Activated naive CD8-positive, alpha-beta T cell (primary cell): Measurements from ENCODE around the gene NOS2.
"Not testable (repeated sequence)": the region's sequence is repeated elsewhere in the genome, so short reads cannot be mapped to it uniquely, and the experiment has no call there.

Source experiments
- H3K27ac Mint-ChIP-seq: one replicate; pipeline ENCODE4 v1.8.0; 2021; ENCODE audit warnings: mixed read lengths
- H3K27me3 Mint-ChIP-seq: one replicate; pipeline ENCODE4 v1.8.0; 2021; ENCODE audit warnings: mixed read lengths
- H3K36me3 Mint-ChIP-seq: one replicate; pipeline ENCODE4 v1.8.0; 2021; ENCODE audit warnings: mixed read lengths
- H3K4me1 Mint-ChIP-seq: one replicate; pipeline ENCODE4 v1.8.0; 2021; ENCODE audit warnings: low read depth, mixed read lengths
- H3K4me3 Mint-ChIP-seq: one replicate; pipeline ENCODE4 v1.8.0; 2021; ENCODE audit warnings: mild to moderate bottlenecking, mixed read lengths
- H3K9me3 Mint-ChIP-seq: one replicate; pipeline ENCODE4 v1.8.0; 2021; ENCODE audit warnings: low read depth, mixed read lengths

NOS2 gene

GRCh38 chr17:27800522-27800921 lies at the start of gene NOS2:
Gene NOS2, minus strand, starts transcription at chr17:27800529. Its CDS starts 1,720 bp downstream, at chr17:27798809.
- Mint-ChIP-seq H3K36me3 (no peaks in the 10 kb centered on the region), H3K27me3 (peaks cover 15% of the 10 kb centered on the region), H3K27ac (no peak within 1 kb of the TSS), H3K4me1 (peaks cover 3% of the 10 kb centered on the region), H3K4me3 (no peak within 1 kb of the TSS), H3K9me3 (no peaks in the 10 kb centered on the region)

DNA sequence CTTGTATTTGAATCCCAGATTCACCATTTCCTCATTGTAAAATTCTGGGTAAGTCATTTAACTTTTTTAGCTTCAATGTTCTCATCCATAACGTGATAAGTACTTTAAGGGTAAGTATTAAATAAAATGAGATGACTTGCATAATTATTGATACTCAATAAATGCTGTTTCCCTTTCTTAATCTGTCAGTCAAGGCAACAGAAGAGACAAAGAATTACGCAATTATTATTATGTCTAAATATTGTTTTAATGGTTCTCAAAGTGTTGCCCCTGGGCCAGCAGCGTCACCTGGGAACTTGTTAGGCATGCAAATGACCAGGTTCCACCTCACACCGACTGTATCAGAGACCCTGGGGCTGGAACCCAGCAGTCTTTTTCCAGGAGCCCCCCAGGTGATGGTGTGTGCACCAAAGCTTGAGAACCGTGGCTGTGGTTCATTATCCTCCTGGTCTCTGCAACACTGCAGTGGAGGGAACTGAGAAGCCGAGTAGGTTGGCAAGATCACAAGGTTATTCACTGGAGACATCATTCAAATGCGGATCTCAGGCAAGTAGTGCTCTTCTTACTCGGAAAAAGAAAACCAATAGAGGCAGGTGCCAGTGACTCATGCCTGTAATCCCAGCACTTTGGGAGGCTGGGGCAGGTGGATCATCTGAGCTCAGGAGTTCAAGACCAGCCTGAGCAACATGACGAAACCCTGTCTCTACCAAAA lies 49.3 kb upstream of the NOS2 start:
- Mint-ChIP-seq H3K27me3 (no peaks in the 10 kb centered on the region), H3K4me1 (peaks cover 18% of the 10 kb centered on the region), H3K27ac (no peak overlapping the region), H3K4me3 (no peak overlapping the region), H3K9me3 (no peaks in the 10 kb centered on the region), H3K36me3 (peaks cover 2% of the 10 kb centered on the region)

DNA sequence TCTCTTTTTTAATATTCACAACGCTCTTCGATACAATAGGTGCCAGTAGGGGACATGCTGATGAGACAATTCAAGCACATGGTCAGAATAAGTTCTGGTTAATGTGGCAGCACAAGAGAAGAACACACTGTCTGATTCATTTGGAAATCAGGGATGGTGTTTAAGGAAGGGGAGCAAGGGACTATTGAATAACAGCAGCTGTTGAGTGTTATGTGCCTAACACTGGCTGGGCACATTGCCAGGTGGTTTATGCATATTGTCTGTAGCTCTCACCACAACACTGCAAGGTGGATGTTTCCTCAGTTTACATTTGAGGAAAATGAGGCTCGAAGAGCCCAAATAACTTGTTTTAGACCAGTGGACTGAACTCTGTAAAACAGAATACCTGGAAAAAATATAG lies 48.6 kb upstream of the NOS2 start:
- H3K9me3 Mint-ChIP-seq = no peaks in the 10 kb centered on the region
- H3K4me3 Mint-ChIP-seq = no peak overlapping the region
- H3K27me3 Mint-ChIP-seq = no peaks in the 10 kb centered on the region
- H3K4me1 Mint-ChIP-seq = peaks cover 18% of the 10 kb centered on the region
- no peak overlapping the region for H3K27ac Mint-ChIP-seq
- H3K36me3 Mint-ChIP-seq = no peaks in the 10 kb centered on the region

DNA sequence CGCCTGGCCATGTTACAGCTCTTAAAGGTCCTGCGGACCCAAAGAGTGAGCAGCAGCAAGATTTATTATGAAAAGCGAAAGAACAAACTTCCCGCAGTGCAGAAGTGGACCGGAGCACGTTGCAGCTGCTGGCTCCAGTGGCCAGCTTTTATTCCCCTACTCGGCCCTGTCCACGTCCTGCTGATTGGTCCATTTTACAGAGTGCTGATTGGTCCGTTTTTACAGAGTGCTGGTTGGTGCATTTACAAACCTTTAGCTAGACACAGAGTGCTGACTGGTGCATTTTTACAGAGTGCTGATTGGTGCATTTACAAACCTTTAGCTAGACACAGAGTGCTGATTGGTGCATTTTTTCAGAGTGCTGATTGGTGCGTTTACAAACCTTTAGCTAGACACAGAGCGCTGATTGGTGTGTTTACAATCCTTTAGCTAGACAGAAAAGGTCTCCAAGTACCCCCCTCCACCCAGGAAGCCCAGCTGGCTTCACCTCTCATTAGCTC lies 46.5 kb upstream of the NOS2 start:
- H3K9me3 Mint-ChIP-seq, H3K27me3 Mint-ChIP-seq, H3K36me3 Mint-ChIP-seq: not testable (repeated sequence)
- peak overlapping the region; percentile 65 for H3K4me3 Mint-ChIP-seq
- H3K4me1 Mint-ChIP-seq = peaks cover 18% of the 10 kb centered on the region
- H3K27ac Mint-ChIP-seq = peak overlapping the region; percentile 51

DNA sequence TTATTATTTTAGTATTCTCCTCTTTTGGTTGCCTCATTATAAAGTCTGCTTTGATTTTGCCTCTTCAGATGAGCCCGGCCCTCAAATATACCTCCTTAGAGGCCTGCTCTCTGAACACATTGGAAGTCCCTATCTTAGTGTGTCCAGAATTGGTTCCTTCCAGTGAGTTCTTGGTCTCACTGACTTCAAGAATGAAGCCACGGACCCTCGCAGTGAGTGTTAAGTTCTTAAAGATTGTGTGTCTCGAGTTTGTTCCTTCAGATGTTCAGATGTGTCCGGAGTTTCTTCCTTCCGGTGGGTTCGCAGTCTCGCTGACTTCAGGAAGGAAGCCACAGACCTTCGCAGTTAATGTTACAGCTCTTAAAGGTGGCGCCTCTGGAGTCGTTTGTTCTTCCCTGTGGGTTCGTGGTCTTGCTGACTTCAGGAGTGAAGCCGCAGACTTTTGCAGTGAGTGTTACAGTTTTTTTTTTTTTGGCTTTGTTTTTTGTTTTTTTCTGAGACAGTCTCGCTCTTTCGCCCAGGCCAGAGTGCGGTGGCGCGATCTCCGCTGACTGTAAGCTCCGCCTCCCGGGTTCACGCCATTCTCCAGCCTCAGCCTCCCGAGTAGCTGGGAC lies 45.8 kb upstream of the NOS2 start:
- no peaks in the 10 kb centered on the region for H3K9me3 Mint-ChIP-seq
- H3K4me3 Mint-ChIP-seq = peak overlapping the region; percentile 65
- no peaks in the 10 kb centered on the region for H3K27me3 Mint-ChIP-seq
- H3K27ac Mint-ChIP-seq = peak overlapping the region; percentile 51
- no peaks in the 10 kb centered on the region for H3K36me3 Mint-ChIP-seq
- peaks cover 18% of the 10 kb centered on the region for H3K4me1 Mint-ChIP-seq

DNA sequence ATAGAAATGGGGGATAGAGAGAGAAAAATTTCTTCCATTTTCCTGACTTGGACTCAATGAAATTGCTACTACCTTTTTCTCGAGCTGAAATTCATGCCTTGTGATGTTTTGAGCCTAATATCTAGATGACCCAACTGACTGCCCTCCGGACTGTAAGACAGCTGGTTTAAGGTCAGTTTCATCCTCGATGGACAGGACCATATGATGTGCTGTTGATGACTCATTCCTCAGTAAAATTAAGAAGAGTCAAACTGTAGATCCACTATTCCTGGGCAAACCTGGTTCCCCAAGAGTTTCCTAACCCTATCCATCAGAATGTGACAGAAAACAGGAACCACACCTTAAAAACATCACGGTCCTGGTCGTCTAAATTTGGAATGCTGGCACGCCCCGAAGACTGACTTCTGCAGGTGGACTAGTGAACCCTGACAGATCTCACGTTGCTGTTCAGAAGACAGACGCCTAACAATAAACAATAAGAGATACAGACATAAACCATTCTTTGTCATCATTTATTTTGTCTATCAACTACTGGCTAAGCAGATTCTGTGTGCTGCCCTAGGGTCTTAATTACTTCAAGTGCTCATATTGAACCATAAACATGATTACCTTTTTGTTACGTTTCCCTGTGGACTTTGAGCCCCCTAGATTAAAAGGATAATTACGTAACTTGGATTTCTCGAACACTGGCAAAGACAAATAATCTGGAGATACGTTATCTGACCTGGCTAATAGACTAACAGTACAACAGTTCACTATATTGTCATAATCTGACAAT lies 45.1 kb upstream of the NOS2 start:
- no peaks in the 10 kb centered on the region for H3K27me3 Mint-ChIP-seq
- peaks cover 18% of the 10 kb centered on the region for H3K4me1 Mint-ChIP-seq
- peak overlapping the region; percentile 9 for H3K4me3 Mint-ChIP-seq
- H3K36me3 Mint-ChIP-seq = no peaks in the 10 kb centered on the region
- peak overlapping the region; percentile 51 for H3K27ac Mint-ChIP-seq
- H3K9me3 Mint-ChIP-seq = no peaks in the 10 kb centered on the region

GRCh38 chr17:27840688-27841087 lies 40.4 kb upstream of the NOS2 start:
- Mint-ChIP-seq H3K4me3 (no peak overlapping the region), H3K27me3 (no peaks in the 10 kb centered on the region), H3K4me1 (peaks cover 3% of the 10 kb centered on the region), H3K36me3 (no peaks in the 10 kb centered on the region), H3K27ac (no peak overlapping the region), H3K9me3 (no peaks in the 10 kb centered on the region)

- H3K27me3 Mint-ChIP-seq, H3K4me1 Mint-ChIP-seq, H3K27ac Mint-ChIP-seq, H3K36me3 Mint-ChIP-seq, H3K9me3 Mint-ChIP-seq, H3K4me3 Mint-ChIP-seq: not testable (repeated sequence)
Measured at GRCh38 chr17:27840406-27840678, 40.0 kb upstream of the NOS2 start.

GRCh38 chr17:27839571-27840405 lies 39.5 kb upstream of the NOS2 start:
- not testable (repeated sequence) for H3K27me3 Mint-ChIP-seq, H3K4me3 Mint-ChIP-seq, H3K9me3 Mint-ChIP-seq, H3K4me1 Mint-ChIP-seq, H3K36me3 Mint-ChIP-seq, H3K27ac Mint-ChIP-seq

- not testable (repeated sequence) for H3K27me3 Mint-ChIP-seq, H3K27ac Mint-ChIP-seq, H3K36me3 Mint-ChIP-seq, H3K4me3 Mint-ChIP-seq, H3K9me3 Mint-ChIP-seq, H3K4me1 Mint-ChIP-seq
Measured at GRCh38 chr17:27838607-27839006, 38.3 kb upstream of the NOS2 start.

GRCh38 chr17:27837769-27838168 lies 37.4 kb upstream of the NOS2 start:
- not testable (repeated sequence) for H3K4me1 Mint-ChIP-seq, H3K36me3 Mint-ChIP-seq, H3K27ac Mint-ChIP-seq, H3K9me3 Mint-ChIP-seq, H3K27me3 Mint-ChIP-seq, H3K4me3 Mint-ChIP-seq

DNA sequence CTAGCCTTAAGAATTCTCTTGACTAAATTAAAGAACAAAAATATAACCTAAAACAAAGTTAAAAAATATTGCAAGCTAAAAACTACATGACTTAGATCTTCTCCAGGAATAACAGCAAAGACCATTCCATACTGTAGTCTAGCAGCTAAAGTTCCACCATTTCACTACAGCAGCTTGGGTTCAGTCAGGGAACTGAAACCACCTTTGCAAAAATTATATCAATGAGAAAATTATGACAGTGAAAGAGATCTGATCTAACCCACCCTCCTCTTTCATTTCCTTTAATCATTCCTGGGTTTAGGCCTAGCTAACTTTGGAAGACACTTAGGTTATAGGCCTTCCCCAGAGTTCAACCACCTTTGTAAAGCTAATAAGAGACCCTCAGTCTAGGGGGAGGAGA lies 36.3 kb upstream of the NOS2 start:
- Mint-ChIP-seq H3K4me1 (no peaks in the 10 kb centered on the region), H3K27ac (no peak overlapping the region), H3K4me3 (no peak overlapping the region), H3K9me3 (no peaks in the 10 kb centered on the region), H3K36me3 (no peaks in the 10 kb centered on the region), H3K27me3 (no peaks in the 10 kb centered on the region)

DNA sequence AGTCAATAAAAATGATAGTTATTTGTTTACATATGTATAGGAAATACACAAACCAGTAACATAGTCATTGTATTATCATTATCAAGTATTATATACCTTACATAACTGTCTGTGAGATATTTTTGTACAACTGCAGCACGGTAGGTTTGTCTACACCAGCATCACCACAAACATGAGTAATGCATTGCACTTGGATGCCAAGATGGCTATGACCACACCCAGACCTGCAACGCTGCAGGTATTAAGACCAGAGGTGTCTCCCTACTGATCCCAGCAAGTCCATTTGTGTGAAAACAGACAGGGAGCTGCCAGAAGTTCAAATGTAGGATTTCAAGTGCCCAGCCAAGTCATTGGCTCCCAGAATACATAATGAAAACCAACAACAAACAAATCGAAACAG lies 34.2 kb upstream of the NOS2 start:
- Mint-ChIP-seq H3K27ac (no peak overlapping the region), H3K4me1 (no peaks in the 10 kb centered on the region), H3K4me3 (no peak overlapping the region), H3K27me3 (no peaks in the 10 kb centered on the region), H3K9me3 (no peaks in the 10 kb centered on the region), H3K36me3 (no peaks in the 10 kb centered on the region)

- H3K27ac Mint-ChIP-seq = no peak overlapping the region
- no peak overlapping the region for H3K4me3 Mint-ChIP-seq
- no peaks in the 10 kb centered on the region for H3K27me3 Mint-ChIP-seq
- H3K9me3 Mint-ChIP-seq = no peaks in the 10 kb centered on the region
- no peaks in the 10 kb centered on the region for H3K4me1 Mint-ChIP-seq
- H3K36me3 Mint-ChIP-seq = no peaks in the 10 kb centered on the region
Measured at GRCh38 chr17:27832831-27833230, 32.5 kb upstream of the NOS2 start.

DNA sequence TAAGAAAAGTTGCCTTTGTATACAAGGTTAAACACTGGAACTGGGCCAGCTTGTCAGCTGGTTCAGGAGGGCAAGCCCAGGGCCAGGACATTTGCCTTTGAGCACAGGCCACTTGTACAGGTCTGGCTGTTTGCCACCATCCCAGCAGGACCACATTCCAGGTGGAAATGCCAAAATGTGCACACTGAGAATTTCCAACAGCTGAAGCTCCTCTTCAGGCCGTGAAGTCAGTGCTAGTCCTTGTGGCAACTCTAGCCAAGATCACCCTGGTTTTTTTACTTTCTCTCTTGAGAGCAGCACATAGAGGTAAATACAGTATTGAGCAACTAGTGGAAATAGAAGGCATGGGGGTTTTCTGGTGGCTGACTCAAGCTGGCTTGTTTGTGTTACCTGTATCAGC lies 29.6 kb upstream of the NOS2 start:
- H3K4me1 Mint-ChIP-seq, H3K27me3 Mint-ChIP-seq, H3K9me3 Mint-ChIP-seq, H3K4me3 Mint-ChIP-seq, H3K36me3 Mint-ChIP-seq, H3K27ac Mint-ChIP-seq: not testable (repeated sequence)
